Stimulated activated CD4-positive, alpha-beta T cell treated with anti-CD3 and anti-CD28 coated beads, Interleukin-1b, Interleukin-23, amount 100 ng/mL, for 4 hours (primary cell): ENCODE results near the gene WBP11.

Source experiments
- DNase-seq, 2 donors: peaks; one replicate each; pipeline ENCODE4 v3.0.0-alpha.2; 2020; ENCODE audit warnings: low read depth in 2 of 2

The WBP11 gene

GRCh38 chr12:14803011-14803829 is at the start of gene WBP11, which contains the start of gene C12orf60:
Gene WBP11, minus strand, starts transcription at chr12:14803478. Its CDS starts 2,095 bp downstream, at chr12:14801383.
Gene C12orf60, plus strand, starts transcription at chr12:14803670. Its CDS starts 19,266 bp downstream, at chr12:14822936.
- peak; percentile 68 to 75 for DNase-seq

GRCh38 chr12:14852880-14853279 is 49.6 kb upstream of the WBP11 start:
- no peak for DNase-seq

- DNase-seq: no peak
Measured at GRCh38 chr12:14850929-14851663, 47.8 kb upstream of the WBP11 start.

GRCh38 chr12:14849661-14850060 is 46.4 kb upstream of the WBP11 start:
- no peak for DNase-seq

- DNase-seq: no peak
Measured at GRCh38 chr12:14846876-14847580, 43.8 kb upstream of the WBP11 start.

GRCh38 chr12:14846042-14846587 is 42.8 kb upstream of the WBP11 start:
- no peak for DNase-seq

- peak; percentile 2 to 30 for DNase-seq
Measured at GRCh38 chr12:14845350-14845750, 42.1 kb upstream of the WBP11 start.

GRCh38 chr12:14844401-14844800 is 41.1 kb upstream of the WBP11 start:
- DNase-seq: no peak

GRCh38 chr12:14843425-14843887 is 40.2 kb upstream of the WBP11 start, which contains the start of gene ART4:
Gene ART4, minus strand, starts transcription at chr12:14843526. Its CDS starts 413 bp downstream, at chr12:14843113.
- no peak for DNase-seq

GRCh38 chr12:14842315-14842714 is 39.0 kb upstream of the WBP11 start:
- DNase-seq: no peak

GRCh38 chr12:14841761-14842160 is 38.5 kb upstream of the WBP11 start:
- DNase-seq: no peak

- DNase-seq: no peak
Measured at GRCh38 chr12:14840616-14841015, 37.3 kb upstream of the WBP11 start.

- DNase-seq: no peak
Measured at GRCh38 chr12:14839262-14839661, 36.0 kb upstream of the WBP11 start.

- no peak for DNase-seq
Measured at GRCh38 chr12:14836336-14837210, 33.3 kb upstream of the WBP11 start.

- DNase-seq: no peak
Measured at GRCh38 chr12:14834509-14834908, 31.2 kb upstream of the WBP11 start.

- DNase-seq: no peak
Measured at GRCh38 chr12:14833952-14834351, 30.7 kb upstream of the WBP11 start.

GRCh38 chr12:14833336-14833735 is 30.1 kb upstream of the WBP11 start:
- DNase-seq: no peak

GRCh38 chr12:14828892-14829291 is 25.6 kb upstream of the WBP11 start:
- no peak for DNase-seq

- DNase-seq: no peak
Measured at GRCh38 chr12:14827043-14827442, 23.8 kb upstream of the WBP11 start.

- DNase-seq: no peak
Measured at GRCh38 chr12:14826491-14826890, 23.2 kb upstream of the WBP11 start.

GRCh38 chr12:14825256-14825655 is 22.0 kb upstream of the WBP11 start:
- no peak for DNase-seq
